ENCODE data around the gene PTX3.

PTX3 gene

DNA sequence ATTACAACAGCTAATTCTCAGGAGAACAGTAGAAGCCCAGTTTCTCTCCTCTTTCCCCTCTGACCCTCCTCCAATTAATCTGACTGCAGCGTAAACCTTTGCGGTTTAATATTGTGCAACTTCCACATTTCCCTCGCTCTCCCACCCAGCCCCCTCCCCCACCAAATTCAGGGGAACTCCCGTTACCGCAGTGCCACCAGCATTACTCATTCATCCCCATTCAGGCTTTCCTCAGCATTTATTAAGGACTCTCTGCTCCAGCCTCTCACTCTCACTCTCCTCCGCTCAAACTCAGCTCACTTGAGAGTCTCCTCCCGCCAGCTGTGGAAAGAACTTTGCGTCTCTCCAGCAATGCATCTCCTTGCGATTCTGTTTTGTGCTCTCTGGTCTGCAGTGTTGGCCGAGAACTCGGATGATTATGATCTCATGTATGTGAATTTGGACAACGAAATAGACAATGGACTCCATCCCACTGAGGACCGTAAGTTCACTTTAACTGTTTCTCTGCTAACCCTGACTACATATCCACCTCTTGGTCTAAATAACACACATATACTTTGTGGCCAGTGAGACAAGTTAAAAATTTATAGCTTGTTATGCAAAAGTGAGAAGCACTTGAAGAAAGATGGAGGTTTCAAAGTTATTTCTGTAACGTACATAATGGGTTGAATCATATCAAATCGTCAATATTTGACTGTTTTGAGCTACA, at the start of gene PTX3:
TSS of gene PTX3 (plus strand) at position 268 of the 709 bp plus-strand sequence. CDS start at position 352, 84 bp downstream.
- DNase-seq, result no peak

DNA sequence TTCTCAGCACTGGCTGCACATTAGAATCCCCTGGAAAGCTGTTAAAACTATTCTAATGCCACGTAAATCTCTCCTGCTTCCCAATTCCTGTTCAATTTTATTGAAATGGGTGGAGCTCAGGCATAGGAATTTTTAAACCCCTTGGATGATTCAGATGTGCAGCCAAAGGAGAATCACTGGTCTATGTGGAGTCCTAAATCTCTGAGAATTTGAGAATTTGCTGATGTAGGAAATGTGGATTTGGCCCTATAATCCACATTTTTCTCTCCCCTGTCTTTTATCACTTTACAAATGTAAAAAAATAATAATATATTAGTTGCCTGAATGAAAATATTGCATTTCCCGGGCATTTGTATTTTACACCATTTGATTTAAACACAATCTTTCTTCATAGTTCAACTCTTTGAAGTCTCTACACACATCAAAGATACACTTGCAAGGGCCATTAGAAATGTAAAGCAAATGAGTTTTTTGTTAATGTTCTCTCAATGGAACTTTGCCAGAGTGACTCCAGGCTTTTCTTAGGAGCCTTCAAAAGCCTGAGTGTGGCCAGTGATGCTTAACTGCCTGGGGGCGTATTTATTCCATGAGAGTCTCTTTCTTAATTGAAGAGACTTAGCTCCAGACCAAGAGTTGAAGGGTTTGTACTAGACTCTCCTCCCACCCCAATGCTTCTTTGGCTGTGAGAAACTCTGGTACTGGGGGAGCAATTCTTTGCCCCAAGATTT, 48.8 kb upstream of the PTX3 start:
- DNase-seq, result no peak

DNA sequence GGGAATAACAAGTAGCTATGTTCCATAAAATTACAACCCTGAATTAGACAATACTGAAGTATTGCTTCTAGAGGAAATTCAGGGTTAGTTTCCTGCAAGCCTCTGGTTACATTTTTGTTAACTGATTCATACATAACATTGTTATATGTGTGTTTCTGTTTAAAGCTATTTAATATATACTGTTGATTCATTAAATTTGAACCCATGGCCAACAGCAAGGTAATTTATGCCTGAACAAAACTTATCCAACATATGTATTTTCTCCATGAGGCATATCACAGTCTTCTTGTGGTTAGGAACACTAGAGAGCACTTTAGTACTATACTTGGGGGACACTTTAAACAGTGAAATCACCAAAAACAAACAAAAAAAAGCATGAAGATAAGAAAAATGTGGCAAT, 47.7 kb upstream of the PTX3 start:
- DNase-seq, result no peak

DNA sequence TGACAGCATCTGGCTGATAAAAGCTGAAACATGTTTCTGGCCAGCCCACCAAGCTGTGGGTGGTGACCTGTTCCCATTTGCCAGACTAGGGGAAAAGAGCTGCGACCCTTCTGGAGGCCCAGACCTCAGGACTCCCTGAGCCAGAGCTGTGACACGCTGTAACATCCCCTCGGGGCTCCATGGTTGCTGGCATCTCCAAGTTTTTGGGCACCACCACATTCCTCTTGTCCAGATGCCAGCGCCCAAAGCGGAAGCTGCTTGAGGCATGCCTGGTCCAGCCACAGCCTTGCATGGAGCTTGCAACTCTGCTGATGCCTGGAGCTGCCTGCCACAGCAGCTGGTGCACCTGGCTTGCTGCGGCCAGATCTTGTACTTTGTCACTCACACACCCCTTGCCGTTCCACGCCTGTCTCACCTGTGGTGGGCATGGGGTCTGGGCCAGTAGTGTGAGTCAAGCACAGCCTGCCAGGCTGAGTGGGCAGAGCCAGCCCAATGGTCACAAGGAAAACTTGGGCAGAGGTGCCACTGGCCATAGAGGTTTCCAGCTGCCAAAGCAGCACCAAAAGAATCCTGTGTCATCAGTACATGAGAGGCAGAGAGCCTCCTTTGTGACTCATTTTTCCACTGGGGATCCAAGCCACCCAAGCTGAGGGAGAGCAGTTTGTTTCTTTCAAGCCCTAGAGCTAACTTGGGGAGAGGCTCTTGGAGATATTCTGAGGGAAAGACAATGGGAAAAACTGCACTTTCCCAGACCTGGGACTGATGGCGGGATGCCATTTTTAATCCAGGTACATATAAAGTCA, 45.7 kb upstream of the PTX3 start:
- no peak for DNase-seq

DNA sequence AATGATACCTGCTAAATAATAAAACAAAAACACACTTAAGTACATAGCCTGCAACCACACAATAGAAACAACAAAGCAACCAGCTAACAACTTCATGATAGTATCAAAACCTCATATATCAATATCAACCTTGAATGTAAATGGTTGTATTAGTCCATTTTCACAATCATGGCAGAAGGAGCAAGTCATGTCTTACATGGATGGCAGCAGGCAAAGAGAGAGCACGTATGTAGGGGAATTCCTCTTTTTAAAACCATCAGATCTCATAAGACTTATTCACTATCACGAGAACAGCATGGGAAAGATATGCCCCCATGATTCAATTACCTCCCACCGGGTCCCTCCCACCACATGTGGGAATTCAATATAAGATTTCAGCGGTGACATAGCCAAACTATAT, 44.5 kb upstream of the PTX3 start:
- DNase-seq, result no peak

DNA sequence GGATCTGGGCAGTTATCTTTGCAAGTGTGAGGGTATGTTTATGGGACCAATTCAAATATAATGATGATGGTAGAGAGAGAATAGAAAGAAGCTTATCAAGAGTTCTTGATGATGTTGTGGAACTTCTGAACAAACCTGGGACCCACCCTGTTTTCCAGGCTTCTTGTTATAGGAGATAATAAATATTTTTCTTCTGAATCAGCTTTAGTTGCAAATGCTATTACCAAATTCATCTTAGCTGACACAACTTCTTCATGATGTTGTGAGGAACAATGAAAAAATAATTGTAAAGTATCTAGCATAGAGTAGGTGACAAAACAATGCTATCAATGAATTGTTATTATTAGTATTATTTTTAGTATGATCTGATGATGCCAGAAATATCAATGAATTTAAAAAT, 43.5 kb upstream of the PTX3 start:
- no peak for DNase-seq

DNA sequence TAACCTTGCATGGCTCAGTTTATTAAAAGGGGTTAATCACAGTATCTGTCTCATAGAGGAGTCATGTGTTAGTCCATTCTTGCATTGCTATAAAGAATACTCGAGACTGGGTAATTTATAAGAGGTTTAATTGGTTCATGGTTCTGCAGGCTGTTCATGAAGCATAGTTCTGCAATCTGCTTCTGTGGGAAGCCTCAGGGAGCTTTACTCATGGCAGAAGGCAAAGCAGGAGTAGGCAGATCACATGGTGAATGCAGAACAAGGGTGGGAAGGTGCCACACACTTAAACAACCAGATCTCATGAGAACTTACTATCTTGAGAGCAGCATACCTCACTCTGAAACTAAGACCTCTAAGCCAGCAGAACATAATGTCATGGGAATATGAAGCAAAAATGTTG, 42.2 kb upstream of the PTX3 start:
- no peak for DNase-seq

DNA sequence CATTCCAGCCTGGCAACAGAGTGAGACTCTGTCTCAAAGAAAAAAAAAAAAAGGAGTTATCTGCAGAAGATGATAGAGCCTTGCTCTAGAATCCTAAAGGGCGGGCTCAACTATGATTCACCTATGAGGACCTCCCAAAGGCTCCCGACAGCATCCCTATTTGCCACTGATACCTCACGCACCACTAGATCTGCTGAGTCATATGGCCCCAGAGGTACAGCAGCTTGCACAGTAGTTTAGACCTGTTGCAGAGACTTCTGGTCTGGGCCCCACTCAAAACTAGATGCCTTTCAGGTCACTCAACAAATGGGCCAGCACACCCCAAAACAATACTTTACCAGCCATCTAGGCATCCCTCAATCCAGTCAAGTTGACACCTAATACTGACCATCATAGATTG, 38.1 kb upstream of the PTX3 start:
- DNase-seq, result no peak

DNA sequence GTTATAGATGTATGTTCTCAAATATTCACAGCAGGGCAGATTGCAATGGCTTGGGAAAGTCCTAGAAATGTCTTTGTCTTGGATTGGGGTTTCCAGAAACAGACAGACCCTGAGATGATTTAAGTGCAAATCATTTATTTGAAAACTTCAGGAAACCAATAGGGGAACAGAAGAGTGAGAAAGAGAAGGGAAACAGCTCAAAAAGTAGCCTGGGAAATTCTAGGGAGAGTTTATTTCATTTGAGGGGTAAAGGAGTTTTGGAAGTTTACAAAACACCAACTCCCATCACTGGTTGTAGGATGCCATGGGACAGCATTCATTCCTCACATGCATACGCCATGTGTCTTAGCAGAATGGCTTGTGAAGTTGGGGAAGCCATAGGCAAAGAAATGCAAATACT, 32.3 kb upstream of the PTX3 start:
- no peak for DNase-seq

DNA sequence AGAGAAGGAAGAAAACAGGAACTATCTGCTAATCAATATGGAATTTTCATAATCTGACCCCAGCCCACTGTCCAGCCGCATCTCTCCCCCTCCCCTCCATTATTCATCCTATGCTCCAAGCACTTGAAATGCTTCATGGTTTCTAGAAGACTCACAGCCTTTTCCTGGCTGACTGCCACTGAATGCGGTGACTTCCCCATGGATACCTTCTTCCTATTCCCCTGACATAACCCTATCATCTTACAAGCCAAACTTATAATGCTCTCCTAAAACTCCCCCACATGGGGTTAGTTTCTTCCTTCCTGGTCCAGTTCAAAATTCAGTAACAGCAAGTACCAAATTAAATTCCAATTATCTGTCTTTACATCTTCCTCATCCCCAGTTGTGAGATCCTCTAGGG, 31.2 kb upstream of the PTX3 start:
- DNase-seq, result no peak

DNA sequence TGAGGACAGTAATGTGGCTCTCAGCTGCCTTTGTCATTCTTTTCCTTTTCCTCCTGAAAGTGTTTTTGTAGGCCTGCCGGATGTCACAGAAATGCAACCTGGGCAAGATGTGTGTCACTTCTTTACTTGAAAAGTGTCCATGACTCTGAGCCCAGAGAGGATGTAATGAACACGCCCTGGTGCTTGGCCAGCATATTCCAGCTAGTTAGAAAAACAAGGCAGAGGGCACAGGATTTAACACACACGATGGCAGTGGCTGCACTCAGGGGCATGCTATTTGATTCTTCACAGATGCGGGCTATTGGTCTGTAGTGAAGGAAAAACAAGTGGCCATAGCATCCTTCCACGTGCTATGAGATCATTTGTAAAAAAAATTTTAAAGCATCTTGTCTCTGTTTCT, 30.3 kb upstream of the PTX3 start:
- DNase-seq, result no peak

DNA sequence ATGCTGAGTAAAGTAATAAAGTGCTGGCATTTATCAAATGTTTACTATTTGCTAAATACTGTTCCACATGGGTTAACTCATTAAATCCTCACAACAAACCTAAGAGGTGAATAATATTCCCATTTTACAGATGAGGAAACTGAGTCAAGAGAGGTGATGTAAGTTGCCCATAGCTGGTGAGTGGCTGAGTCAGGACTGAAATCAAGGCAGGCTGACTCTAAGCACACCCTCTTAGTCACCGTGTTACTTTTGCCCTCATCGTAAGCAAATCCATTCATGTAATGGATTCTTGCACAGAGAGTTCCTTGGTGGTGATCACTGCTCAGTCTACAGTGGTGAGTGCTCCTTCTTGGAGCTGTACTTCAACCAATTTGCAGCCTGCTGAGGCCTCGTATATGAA, 28.9 kb upstream of the PTX3 start:
- no peak for DNase-seq

DNA sequence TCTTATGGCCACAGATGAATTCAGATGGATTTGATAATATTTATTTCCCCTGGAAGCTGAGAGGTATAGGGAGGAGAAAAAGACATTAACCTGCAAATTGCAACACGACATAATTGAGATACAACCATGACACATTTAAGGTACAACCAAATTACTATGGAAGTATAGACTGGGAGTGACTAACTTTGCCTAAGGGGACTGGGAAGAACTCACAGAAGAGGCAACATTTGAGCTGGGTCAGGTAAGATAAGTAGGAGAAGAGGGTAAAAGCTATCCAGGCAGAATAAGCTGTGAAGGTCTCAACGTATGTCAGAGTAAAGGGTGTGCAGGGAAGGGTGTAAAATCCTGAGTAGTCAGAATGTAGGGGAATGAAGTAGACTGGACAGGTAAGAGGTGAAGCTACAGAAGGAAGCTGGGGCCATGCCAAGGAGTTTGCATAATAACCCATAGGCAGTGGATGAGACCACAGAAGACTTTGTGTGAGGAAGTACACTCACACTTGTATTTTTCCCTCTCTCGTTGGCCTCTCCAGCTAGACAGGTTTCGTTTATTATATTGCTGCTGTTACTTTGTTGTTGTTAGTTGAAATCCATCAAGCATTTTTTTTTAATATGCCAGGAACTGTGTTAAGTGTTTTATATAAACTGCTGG, 28.0 kb upstream of the PTX3 start:
- DNase-seq, result no peak

DNA sequence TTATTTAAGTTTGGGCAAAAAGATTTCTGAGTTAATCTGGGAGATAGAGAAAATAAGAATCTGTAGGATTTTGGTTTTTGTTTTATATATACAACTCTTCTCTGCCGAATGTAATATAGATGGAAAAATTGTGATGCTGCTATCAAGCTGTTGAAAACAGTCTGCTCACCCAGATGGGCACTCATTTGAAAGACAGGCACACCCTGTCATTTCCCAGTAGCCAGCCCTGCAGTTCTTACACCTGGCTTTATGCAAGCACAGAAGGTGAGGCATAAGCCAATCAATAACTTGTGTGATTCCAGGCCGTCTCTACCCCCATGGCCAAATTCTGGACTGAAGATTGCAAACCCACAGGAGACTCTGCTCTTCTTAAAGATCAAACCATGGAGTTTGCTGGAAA, 27.1 kb upstream of the PTX3 start:
- no peak for DNase-seq

DNA sequence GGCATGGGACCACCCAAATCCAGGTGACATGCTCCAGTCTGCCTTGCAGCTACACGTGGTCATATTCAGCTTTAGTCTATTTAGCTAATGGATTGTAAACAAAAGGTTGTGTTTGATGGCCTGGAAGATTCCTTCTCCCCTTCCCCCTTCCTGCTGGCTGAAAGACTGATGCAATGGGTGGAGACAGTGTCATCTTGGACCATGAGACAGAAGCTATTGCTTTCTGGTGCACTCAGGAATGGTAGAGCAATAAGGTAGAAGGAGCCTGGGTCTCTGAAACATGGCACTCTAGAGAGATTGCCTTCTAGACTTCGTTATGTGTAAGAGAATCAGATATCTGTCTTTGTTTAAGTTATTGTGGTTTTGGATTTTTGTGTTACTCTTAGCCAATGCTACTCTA, 25.7 kb upstream of the PTX3 start:
- DNase-seq, result no peak

DNA sequence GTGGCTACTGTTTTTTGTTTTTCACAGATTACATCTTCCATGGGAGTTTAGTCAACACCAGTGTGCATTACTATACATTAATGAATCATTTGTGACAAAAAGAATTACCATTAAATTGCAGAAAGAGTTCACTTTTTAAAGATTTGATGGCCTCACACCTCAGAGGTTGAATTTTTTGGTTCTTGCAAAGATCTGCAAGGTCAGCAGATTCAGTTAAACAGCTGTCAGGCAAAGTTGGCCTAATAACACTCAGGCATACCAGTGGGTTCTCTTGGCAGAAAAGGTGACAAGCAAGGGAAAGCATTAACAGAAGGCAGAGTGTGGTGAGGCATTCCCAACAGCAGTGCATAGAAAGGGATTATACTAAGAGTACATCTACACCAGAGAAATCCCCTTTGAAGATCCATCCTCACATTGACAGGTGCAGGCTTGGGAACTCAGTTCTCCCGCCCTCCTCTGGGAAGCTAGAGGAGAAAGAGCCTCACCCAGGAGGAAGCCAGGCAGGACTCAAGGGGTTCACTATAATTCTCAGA, 24.3 kb upstream of the PTX3 start:
- no peak for DNase-seq

DNA sequence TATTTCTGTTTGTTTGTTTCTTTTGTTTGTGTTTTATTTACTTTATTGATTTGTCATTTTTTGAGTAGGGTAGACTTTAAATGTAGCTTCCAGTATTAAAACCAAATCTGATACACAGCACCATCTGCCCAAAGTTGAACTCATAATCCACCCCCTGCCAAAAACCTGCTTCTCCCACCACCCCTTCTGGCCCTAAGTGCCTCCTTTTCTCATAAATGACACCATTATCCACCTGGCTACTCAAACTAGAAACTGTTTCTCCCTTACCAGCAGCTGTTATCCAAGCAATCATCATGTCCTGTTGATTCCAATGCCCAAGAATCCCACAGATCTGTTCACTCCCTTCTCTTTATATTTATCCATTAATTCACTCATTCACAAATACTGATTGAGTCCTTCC, 21.8 kb upstream of the PTX3 start:
- DNase-seq, result no peak

DNA sequence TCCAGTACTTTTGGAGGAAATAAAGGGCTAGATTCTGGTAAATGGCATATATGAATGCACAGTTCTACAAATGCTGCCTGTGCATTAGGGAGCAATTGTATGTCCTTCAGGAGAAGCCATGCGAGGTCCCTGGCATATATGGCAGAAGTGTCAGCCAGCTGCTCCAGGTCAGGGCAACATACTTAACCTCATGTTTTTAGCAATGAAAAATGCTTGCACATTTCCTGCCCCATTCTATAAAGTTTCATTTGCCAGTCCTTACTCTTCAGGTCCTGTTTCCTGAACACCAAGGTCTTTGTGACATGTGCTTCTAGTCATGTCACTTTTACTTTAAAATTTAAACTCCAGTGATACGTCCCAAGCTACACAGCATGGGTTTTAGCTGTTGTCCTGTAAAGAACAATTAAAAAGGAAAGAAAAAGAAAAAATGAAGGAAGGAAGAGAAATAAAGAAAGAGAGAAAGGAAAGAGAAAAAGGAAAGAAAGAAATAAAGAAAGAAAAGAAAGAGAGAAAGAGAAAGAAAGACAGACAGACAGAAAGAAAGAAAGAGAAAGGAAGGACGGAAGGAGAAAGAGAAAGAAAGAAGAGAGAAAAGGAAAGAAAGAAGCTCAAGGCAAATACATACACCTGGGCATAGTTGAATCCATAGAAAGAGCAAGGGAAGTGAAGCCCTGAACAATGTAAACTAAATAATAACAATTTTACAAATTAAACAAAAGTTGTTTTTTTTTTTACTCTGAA, 20.1 kb upstream of the PTX3 start:
- no peak for DNase-seq

DNA sequence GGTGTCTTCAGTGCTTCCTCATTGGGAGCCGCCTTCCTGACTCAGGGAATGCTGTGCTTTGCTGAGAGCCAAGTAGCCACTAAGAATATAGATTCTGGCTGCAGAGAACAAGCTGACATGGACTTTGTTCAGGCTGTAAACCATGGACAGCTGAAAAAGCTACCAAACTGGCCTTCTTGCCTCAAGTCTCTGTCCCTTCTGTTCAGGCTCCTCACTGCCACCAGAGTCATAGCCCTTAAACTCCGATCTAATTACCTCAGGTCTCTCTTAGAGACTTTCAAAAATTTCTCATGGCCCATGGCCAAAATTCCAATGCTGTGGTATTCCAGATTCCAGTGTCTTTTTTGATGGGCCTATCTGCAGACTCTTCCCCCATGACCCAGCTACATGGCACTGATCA, 19.4 kb upstream of the PTX3 start:
- no peak for DNase-seq

DNA sequence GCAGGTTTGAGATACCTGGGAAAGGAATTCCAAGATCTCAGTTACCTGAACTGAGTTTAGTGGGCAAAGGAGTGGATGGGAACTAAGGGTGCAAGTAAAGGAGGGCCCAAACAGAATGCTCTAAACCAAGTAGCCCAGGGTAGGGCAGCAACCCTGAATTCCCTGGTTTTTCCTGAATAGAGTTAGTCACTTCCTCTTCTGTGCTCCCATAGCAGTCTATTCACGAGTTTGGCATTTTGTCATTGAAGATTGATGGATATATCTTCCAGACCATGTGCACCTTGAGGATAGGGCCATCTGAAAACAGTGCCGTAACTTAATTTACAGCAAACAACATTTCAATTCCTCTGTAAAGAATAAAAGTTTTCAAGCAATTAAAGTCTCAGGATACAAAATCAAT, 18.5 kb upstream of the PTX3 start:
- DNase-seq, result no peak

DNA sequence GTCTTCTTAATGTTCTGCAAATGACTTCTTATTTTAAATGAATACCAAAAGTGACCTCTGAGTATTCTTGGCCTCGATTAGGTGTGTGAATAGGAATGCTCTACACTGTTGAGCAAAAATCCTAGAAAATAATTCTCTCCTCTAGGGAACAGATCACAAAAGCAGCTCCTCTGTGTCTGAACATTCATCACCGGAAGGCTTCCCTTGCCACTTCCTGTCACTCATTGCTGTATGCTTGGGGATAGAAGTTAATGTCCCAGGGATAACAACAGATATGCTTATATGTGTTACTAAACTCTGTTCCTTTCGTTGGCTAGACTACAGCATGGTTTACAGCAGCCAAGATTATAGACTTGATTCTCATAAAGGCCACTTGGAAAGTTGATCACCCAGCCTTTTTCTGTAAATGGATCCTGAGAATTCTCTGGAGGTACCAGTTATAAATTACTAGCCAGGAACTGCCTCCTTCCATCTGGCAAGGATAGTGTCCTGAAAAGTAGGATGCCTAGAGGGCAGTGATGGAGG, 16.0 kb upstream of the PTX3 start:
- no peak for DNase-seq

DNA sequence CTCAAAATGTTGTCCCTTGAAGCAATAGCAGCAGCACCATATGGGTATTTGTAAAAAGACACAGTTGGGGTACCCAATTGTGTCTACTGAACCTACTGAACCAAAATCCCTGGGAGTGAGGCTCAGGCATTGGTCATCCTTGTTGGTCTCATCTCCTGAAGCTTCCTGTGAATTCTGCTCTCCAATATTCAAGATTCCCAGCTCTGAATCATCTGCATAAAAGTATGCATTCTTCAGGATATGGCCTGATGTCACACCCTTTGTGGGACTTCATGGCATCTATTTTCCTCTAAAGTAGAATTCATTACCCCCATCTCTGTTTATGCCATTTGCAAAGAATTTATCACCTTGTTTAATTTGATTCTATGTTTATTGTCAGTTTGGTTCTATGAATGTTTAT, 13.3 kb upstream of the PTX3 start:
- no peak for DNase-seq

Measured in activated CD4-positive, alpha-beta T cell treated with anti-CD3 and anti-CD28 coated beads, Interleukin-2, amount 50 U/mL, for 4 hours (primary cell).